Tibial nerve (tissue), 4 donors: ENCODE data around the gene TRPM1. TPM values are rescaled to one million over a fixed set of nuclear protein-coding genes. Genes with fewer than 3 reads are reported as not detected.

Experiments
- DNase-seq, 2 donors: peaks; one replicate each; pipeline ENCODE4 v3.0.0-alpha.2; 2019; ENCODE audit warnings: low spot score in 2 of 2
- H3K27ac ChIP-seq, 4 donors: fragments of 200-600 bp; sonication (generic) in 3 of 4; one replicate each; pipeline ENCODE4 v1.5.1; 2017 to 2019; ENCODE audit warnings: mild to moderate bottlenecking in 1 of 4
- H3K27me3 ChIP-seq, 2 donors: fragments of 200-600 bp; sonication (generic) in 1 of 2; one replicate each; pipeline versions ENCODE4 v1.5.1 to v1.6.0; 2017 to 2019
- H3K36me3 ChIP-seq, 3 donors: fragments of 200-600 bp; sonication (generic); one replicate each; pipeline ENCODE4 v1.5.1; 2018 to 2019
- H3K4me1 ChIP-seq, 4 donors: fragments of 200-600 bp; sonication (generic) in 3 of 4; one replicate each; pipeline ENCODE4 v1.5.1; 2017 to 2019
- H3K4me3 ChIP-seq, 4 donors: fragments of 200-600 bp; sonication (generic) in 3 of 4; one replicate each; pipeline ENCODE4 v1.5.1; 2017 to 2019; ENCODE audit warnings: mild to moderate bottlenecking in 1 of 4, moderate library complexity in 1 of 4
- H3K9me3 ChIP-seq, 4 donors: fragments of 200-600 bp; sonication (generic) in 3 of 4; one replicate each; pipeline ENCODE4 v1.5.1; 2017 to 2019
- EP300 ChIP-seq, 2 donors: sonication (generic); formaldehyde crosslinking; IDR thresholded peaks; one replicate each; pipeline ENCODE4 v1.6.1; 2017; ENCODE audit warnings: antibody characterized with exemption in 2 of 2, mild to moderate bottlenecking in 1 of 2
- POLR2A ChIP-seq, 2 donors: fragments of 450-650 bp; IDR thresholded peaks; one replicate each; pipeline ENCODE4 v1.6.1; 2017; ENCODE audit warnings: antibody characterized with exemption in 2 of 2, mild to moderate bottlenecking in 2 of 2, moderate library complexity in 2 of 2
- WGBS, 2 donors: methylation state at CpG; one replicate each; pipeline ENCODE4 v1.1.5; 2018; 5-methylcytosine and 5-hydroxymethylcytosine counted together
- total RNA-seq, 4 donors: library from RNA; depleted of rRNA; stranded (reverse); fragments of >200 nt; gene quantifications; one replicate each; pipeline ENCODE4 v1.1.0, GENCODE V29; 2016
- TF ChIP-seq, protein P1 (sequence below), 5 experiments: fragments of 200-600 bp in 3 of 5; fragments of 450-650 bp in 2 of 5; sonication (generic) in 3 of 5; IDR thresholded peaks; one replicate each; pipeline ENCODE4 v1.5.1; 2016 to 2019; ENCODE audit warnings: antibody characterized with exemption in 5 of 5, mild to moderate bottlenecking in 3 of 5, moderate library complexity in 2 of 5

The TRPM1 gene
- total RNA-seq, 4 donors from 2014 or later: not detected

DNA sequence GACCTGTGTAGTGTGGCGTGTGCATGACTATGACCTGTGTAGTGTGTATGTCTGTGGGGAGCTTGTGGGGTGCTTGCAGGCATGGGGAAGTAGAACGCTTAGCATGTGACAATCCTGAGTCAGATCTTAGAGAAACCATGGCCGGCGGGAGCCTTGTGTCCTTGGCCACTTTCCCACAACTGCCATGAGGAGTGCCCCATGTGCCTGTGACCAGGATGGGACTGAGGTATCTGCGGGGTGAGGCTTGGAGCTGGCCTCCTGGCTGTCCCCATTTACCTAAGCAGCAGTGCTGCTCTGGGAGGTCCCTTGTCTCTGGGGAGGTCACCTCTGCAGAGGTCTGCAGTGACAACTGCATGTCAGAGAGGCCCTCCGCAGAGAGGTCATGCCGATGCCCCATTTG is 23.6 kb downstream of the TRPM1 start:
- DNase-seq: no peak
- WGBS, 2 donors: 70 to 84% methylated on average over 6 to 7 of the region's 7 CpGs

GRCh38 chr15:31077181-31077580 is 24.3 kb downstream of the TRPM1 start:
- TF ChIP-seq EP300 (IDR thresholded peaks at IDR 0.05) (no peak), POLR2A (IDR thresholded peaks at IDR 0.05) (no peak)
- TF ChIP-seq, protein P1, sequence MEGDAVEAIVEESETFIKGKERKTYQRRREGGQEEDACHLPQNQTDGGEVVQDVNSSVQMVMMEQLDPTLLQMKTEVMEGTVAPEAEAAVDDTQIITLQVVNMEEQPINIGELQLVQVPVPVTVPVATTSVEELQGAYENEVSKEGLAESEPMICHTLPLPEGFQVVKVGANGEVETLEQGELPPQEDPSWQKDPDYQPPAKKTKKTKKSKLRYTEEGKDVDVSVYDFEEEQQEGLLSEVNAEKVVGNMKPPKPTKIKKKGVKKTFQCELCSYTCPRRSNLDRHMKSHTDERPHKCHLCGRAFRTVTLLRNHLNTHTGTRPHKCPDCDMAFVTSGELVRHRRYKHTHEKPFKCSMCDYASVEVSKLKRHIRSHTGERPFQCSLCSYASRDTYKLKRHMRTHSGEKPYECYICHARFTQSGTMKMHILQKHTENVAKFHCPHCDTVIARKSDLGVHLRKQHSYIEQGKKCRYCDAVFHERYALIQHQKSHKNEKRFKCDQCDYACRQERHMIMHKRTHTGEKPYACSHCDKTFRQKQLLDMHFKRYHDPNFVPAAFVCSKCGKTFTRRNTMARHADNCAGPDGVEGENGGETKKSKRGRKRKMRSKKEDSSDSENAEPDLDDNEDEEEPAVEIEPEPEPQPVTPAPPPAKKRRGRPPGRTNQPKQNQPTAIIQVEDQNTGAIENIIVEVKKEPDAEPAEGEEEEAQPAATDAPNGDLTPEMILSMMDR (IDR thresholded peaks at IDR 0.05): no peak
- Histone ChIP-seq H3K9me3 (peaks cover 0 to 6% (median 0%) of the 10 kb centered on the region in 4 donors), H3K36me3 (no peaks in the 10 kb centered on the region), H3K4me3 (no peak overlapping the region), H3K4me1 (peaks cover 0 to 5% (median 0%) of the 10 kb centered on the region in 4 donors), H3K27me3 (no peaks in the 10 kb centered on the region), H3K27ac (no peak overlapping the region)
- DNase-seq: no peak
- WGBS, 2 donors: 58 to 65% methylated on average over 4 of the region's 4 CpGs

More for the DNA sequence above, 23.6 kb downstream of the TRPM1 start:
- Histone ChIP-seq H3K4me1 (peaks cover 0 to 5% (median 0%) of the 10 kb centered on the region in 4 donors), H3K9me3 (peaks cover 0 to 6% (median 0%) of the 10 kb centered on the region in 4 donors), H3K4me3 (no peak overlapping the region), H3K36me3 (no peaks in the 10 kb centered on the region), H3K27ac (no peak overlapping the region), H3K27me3 (no peaks in the 10 kb centered on the region)
- TF ChIP-seq EP300 (IDR thresholded peaks at IDR 0.05) (no peak), POLR2A (IDR thresholded peaks at IDR 0.05) (no peak)
- TF ChIP-seq, protein P1 (IDR thresholded peaks at IDR 0.05): no peak

DNA sequence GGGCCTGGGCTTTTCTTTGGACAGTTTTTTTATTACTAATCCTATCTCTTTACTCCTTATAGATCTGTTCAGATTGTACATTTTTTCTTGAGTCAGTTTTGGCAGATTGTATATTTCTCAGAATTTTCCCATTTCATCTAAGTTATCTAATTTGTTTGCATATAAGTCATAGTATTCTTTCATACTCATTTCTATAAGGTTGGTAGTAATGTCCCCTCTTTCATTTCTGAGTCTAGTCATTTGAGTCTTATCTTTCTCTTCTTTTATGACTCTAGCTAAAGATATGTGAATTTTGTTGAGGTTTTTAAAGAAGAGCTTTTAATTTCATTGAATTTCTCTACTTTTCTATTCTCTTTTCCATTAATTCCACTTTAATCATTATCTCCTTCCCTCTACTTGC is 27.2 kb downstream of the TRPM1 start:
- Histone ChIP-seq H3K4me1 (peaks cover 0 to 6% (median 0%) of the 10 kb centered on the region in 4 donors), H3K27me3 (no peaks in the 10 kb centered on the region), H3K27ac (no peak overlapping the region), H3K4me3 (no peak overlapping the region), H3K9me3 (peaks cover 0 to 6% (median 0%) of the 10 kb centered on the region in 4 donors), H3K36me3 (no peaks in the 10 kb centered on the region)
- no peak for TF ChIP-seq POLR2A (IDR thresholded peaks at IDR 0.05)
- TF ChIP-seq, protein P1 (IDR thresholded peaks at IDR 0.05): no peak
- no peak for TF ChIP-seq EP300 (IDR thresholded peaks at IDR 0.05)
- no peak for DNase-seq

GRCh38 chr15:31070867-31071266 is 30.7 kb downstream of the TRPM1 start:
- no peaks in the 10 kb centered on the region for H3K36me3 ChIP-seq
- H3K4me3 ChIP-seq: no peak overlapping the region
- H3K27ac ChIP-seq: no peak overlapping the region
- DNase-seq: no peak
- H3K9me3 ChIP-seq: peaks cover 0 to 6% (median 0%) of the 10 kb centered on the region in 4 donors
- peaks cover 0 to 11% (median 0%) of the 10 kb centered on the region in 4 donors for H3K4me1 ChIP-seq
- no peaks in the 10 kb centered on the region for H3K27me3 ChIP-seq
- WGBS, 2 donors: 75 to 84% methylated on average over 2 of the region's 2 CpGs
- TF ChIP-seq POLR2A (IDR thresholded peaks at IDR 0.05): no peak
- TF ChIP-seq, protein P1 (IDR thresholded peaks at IDR 0.05): no peak
- no peak for TF ChIP-seq EP300 (IDR thresholded peaks at IDR 0.05)

DNA sequence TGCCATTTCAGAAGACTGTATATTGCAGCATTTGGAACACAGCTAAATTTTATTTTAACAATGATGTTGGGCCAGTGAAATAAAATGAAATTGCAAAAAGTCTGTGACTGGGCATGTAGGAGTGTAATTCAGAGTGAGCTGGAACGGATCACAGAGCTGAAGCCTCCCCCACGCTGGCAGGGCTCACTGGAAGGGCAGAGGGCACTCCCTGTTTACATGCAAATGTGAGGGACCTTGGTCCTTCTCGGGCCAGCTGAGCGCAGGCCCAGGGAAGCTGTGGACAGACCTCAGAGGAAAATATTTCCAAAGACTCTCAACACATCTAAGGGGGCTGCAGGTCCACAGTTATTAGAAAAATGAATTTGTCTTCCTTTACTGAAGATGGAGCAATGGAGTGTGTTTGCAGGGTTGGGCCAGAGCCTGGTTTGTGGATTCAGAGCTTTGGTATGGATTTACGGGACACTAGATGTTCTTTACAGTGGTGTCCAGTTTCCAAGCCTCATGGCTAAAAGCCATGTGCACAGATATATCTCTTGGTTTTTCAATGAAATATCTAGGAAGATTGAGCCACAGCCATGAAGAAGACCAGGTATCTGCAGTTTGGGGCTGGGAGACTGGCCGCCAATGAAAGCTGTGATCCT is 32.0 kb downstream of the TRPM1 start:
- Histone ChIP-seq H3K36me3 (no peaks in the 10 kb centered on the region), H3K4me3 (no peak overlapping the region), H3K9me3 (no peaks in the 10 kb centered on the region), H3K27ac (peak overlapping the region in 1 of 4 donors; percentile 42), H3K27me3 (no peaks in the 10 kb centered on the region), H3K4me1 (peaks cover 0 to 11% (median 0%) of the 10 kb centered on the region in 4 donors)
- TF ChIP-seq, protein P1 (IDR thresholded peaks at IDR 0.05): no peak
- TF ChIP-seq POLR2A (IDR thresholded peaks at IDR 0.05) (no peak), EP300 (IDR thresholded peaks at IDR 0.05) (no peak)
- WGBS, 2 donors: 42 to 53% methylated on average over 6 of the region's 6 CpGs
- no peak for DNase-seq
